Measurements from ENCODE around the gene C16orf74.

The C16orf74 gene

GRCh38 chr16:85774136-85774535, 23.2 kb upstream of the C16orf74 start:
- DNase-seq = no peak

DNA sequence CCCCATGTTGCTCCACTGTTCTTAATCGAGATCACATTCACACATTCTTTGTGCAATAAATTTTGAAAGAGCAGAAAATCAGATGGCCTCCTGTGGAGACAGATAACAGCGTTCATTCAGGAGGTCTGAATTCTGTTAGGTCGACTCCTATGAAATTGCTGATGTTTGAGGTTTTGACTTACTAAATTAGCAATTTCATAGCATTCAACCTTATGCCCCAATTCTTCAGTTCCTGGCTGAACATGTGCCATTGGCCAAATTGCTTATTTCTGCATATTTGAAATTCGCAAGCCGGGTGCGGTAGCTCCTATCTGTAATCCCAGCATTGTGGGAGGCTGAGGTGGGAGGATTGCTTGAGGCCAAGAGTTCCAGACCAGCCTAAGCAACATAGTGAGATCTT, 22.1 kb upstream of the C16orf74 start:
- no peak for DNase-seq

- no peak for DNase-seq
Observed at GRCh38 chr16:85770741-85771140, 19.8 kb upstream of the C16orf74 start.

DNA sequence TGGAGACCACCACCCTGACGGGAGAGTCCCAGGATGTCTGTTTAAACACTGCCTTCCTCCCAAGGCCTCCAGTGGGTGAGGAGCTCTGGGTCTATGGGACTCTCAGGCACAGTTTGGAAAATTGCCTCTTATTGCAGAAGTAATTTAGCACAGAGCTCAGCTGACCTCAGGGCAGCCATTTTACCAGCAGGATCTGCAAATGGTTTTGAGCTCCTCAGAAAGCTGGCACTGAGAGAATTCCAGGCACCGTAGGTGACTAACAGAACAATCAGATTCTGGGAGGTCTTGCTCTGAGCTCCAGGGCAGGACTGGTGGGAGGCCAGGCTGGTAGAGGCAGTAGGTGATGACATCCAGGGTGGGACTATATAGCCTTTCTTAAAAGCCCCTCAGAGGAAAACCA, 17.3 kb upstream of the C16orf74 start:
- no peak for DNase-seq

- DNase-seq = no peak
Observed at GRCh38 chr16:85767531-85767930, 16.6 kb upstream of the C16orf74 start.

GRCh38 chr16:85765767-85766166, 14.9 kb upstream of the C16orf74 start:
- DNase-seq = no peak

DNA sequence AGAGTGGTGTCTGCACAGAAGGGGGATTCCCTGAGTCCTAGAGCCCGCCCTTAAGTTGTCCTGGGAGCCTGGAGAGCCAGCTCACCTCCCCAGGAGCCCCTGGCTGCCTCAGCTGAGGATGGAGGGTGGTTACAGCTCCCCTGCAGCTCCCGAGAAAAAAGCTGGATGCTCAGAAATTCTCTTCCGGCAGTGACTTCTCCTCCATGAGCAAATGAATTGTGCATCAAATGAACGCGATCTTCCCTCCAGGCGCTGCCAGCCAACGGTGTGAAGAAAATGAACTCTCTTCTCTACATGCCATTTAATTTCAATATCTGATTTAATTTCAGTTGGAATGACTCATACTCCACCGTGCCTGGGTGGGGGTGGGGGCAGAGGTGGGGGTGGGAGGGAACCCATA, 14.3 kb upstream of the C16orf74 start:
- no peak for DNase-seq

DNA sequence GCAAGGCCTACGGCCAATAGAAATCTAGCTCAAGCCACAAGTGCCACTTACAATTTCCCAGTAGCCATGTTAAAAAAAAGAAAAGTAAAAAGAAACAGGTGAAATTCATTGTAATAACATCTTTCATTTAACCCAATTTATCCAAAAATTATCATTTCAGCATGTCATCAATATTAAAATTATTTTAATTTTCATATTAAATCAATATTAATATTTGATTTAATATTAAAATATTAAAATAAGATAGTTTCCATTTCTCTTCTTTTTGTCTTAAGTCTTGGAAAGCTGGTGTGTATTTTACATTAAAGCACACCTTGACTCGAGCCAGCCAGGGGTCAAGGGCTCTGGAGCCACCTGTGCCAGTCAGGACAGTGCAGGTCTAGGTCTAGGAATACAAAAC, 12.7 kb upstream of the C16orf74 start:
- no peak for DNase-seq

- DNase-seq = no peak
Observed at GRCh38 chr16:85762970-85763369, 12.1 kb upstream of the C16orf74 start.

DNA sequence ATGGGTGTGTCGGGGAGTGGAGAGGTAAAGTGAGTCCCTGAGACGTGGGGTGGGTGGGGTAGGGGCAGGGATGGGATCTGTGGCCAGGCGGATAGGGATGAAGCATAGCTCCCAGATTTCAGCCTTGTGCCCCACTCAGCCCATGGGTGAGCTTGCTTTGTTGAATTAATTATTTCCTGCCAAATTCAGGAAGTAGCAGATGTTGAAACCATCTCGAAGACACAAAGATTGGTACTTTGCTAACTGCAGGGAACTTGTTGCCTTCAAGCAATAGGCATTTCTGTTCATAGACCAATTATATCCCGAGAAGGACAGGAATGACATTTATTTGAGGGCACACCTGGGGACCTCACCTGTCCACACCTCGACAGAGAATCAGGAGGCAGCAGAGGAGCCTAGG, 11.0 kb upstream of the C16orf74 start:
- peak; percentile 64 for DNase-seq

GRCh38 chr16:85759631-85760419, 8.9 kb upstream of the C16orf74 start:
- peak; percentile 76 for DNase-seq

DNA sequence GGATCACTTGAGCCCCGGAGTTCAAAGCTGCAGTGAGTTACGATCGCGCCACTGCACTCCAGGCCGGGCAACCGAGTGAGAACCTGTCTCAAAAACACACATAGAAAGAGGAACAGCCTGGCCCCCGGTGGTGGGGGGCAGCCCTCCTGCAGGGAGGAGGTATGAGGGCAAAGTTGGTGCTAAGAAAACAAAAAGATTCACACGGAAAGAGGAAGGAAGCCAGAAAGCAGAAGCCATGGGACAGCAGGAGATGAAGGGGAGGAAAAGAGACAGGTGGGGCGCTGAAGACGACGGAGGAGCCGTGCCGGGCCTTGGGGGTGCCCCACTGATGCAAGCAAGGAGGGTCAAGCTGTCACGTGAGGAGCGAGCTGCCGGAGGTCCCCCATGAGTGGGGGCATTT, 8.2 kb upstream of the C16orf74 start:
- DNase-seq = peak; percentile 85

DNA sequence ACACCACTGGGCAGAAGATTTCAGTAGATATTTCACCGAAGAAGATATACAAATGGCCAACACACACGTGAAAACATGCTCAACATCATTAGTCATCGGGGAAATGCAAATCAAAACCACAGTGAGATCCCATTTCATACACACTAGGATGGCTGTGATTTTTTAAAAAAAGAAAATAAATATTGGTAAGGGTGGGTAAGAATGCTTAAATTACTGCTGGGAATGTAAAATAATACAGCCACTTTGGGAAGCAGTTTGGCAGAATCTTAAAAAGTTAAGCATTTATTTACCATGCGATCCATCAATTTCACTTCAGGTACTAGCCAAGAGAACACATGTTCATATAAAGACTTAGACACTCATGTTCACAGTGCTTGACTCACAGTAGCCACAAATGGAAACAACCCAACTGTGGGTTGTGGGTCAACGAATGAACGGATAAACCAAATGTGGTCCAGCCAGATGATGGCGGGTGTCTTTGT, 6.5 kb upstream of the C16orf74 start:
- no peak for DNase-seq

DNA sequence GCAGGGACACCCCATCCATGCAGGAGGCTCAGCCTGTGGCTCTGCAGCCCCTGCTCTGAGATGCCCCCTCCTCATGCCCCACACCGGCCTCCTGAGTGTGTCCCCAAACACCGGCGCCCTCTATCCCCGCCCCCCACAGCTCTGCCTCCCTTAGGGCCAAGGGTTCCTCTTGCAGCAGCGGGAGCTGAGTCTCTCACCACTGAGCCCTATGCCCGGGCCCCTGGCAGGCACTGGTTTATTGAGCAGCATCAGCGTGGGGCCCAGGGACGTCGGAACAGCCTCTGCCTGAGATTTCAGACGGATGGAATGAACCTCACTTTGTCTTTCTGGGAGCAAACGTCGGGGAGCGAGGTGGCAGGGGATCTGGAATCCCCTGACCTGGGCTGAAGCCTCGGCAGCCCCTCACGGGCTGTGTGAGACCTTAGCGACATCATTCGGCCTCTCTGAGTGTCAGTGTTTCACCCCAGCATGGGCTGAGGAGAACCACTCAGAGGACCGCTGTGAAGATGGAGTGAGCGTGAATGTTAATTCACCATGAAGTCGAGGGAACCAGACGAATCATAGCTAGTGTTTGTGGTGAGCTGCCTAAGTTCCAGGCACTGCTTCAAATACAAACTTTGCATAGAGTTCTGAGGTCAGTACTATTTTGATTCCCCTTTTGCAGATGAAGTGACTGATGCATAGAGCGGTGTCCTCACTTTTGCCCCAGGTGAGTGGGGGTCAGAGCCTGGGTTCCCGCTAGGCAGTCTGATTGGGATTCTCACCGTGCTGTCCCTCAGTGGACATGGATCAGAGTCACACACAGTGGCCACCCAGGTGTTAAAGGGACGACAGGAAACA, 5.3 kb upstream of the C16orf74 start:
- no peak for DNase-seq

GRCh38 chr16:85754413-85754812, 3.5 kb upstream of the C16orf74 start:
- no peak for DNase-seq

GRCh38 chr16:85753976-85754375, 3.1 kb upstream of the C16orf74 start:
- no peak for DNase-seq

DNA sequence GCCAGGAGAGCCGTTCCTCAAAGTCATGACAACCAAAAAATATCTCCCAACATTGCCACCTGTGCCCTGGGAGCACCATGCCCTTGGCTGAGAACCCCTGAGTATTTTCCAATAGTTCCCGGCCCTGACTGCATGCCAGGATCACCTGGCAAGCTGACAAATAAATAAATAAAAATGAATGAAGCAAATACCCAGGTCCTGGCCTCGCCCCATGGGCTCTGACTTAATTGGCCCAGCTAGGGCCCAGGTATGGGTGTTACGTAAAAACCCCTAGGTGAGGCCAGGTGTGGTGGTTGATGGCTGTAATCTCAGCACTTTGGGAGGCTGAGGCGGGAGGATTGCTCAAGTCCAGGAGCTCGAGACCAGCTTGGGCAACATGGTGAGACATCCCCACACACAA, 2.7 kb upstream of the C16orf74 start:
- no peak for DNase-seq

- no peak for DNase-seq
Observed at GRCh38 chr16:85752511-85753420, 1.9 kb upstream of the C16orf74 start.

DNA sequence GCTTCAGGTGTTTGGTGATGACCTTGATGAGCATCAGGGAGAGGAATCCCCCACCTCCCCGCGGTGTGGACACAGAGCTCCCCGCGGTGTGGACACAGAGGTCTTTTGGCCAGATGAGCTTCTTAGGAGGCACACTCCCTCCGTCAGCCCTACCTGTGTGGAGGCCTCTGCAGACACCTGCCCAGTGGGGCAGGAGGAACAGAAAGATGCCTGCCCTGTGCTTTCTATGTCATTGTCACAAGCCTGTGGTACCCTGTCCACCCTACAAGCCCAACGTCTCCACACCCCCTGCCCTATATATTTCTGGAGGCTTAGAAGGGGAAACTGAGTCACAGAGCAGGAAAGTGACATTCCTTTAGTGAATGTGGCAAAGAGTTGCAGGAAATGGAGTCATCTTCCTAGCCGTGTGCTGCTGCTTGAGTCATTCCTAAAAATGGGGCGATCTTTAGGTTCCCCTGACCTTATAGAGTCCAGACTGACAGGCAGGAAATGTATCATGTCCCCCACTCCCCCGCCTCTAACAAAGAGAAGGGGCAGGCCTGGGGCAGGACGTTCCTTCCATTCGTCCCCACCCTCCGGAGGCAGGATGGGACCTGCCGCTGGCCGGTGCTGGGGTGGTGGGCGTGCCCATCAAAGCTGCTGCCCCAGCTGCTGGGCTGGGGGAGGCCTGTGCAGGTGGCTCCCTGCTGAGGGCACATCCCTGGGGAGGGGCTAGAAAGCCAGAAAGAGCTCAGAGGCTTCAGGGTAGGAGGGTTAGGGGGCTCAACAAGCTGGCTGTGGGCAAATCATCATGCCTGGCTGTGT, 1.0 kb upstream of the C16orf74 start:
- no peak for DNase-seq

DNA sequence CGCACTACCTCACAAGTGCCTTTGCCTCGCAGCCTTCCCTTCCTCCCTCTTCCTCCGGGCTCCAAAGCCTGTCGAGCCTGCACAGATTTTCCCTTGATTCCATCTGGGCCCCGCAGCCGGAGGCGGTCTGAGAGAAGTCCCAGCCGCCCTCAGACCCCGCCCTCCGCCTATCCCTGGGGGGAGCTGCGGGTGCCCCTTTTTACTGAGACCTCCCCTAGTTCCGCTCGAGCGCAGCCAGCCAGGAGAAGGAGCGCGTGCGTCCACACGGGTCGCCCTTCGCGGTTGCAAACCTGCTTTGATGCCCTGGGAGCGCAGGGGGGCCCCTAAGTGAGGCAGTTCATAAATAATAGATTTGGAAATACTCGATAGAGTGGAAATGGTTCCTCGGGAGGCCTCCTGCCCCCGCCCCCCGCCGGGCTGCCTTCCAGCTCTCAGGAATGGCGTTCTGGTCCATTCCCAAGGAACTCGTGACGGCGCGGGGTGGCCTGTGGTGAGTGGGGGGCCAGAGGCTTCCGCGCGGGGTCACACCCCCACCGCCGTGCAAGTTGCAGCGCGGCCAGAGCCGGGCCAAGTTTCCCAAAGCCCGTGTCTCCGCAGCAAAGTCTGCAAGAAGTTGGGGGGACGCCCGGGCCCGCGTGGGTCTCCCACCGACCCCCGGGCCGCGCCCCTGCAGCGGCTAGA, 610 bp downstream of the C16orf74 start:
- DNase-seq = peak; percentile 71

DNA sequence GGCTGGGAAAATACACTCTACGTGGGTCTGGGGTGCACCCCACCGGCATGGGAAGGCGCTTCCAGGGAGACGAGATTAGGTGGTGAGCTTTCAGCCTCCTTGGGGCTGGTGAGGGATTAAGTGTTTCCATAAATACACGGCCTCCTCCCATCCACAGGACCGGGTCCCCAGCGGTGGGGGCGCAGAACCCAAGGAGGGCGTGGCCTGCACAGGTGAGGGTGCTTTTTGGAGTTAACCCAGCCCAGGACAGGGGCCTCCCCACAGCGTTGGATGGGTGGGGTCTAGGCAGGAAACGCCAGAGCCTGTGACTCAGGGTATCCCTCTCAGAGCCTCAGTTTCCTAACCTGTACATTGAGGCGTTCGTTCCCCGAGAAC, 1.1 kb downstream of the C16orf74 start:
- no peak for DNase-seq
